NT2/D1 (cell line): ENCODE measurements around the gene CREB5.

Experiments
- DNase-seq: peaks from one replicate; pipeline ENCODE4 v3.0.0-alpha.2; 2011; ENCODE audit warnings: low read depth, low spot score
- H3K27me3 ChIP-seq: 2 replicates; pipeline ENCODE4 v1.6.0; 2011; ENCODE audit warnings: mild to moderate bottlenecking; ENCODE audit not compliant: insufficient read length, insufficient read depth
- H3K36me3 ChIP-seq: 2 replicates; pipeline ENCODE4 v1.6.1; 2011; ENCODE audit warnings: mild to moderate bottlenecking, low read length, mixed read lengths; ENCODE audit not compliant: insufficient read depth, insufficient read length
- H3K4me1 ChIP-seq: 2 replicates; pipeline ENCODE4 v1.5.1; 2011; ENCODE audit not compliant: insufficient read depth, insufficient read length
- H3K4me3 ChIP-seq: 2 replicates; pipeline ENCODE4 v1.5.1; 2011; ENCODE audit warnings: low read depth; ENCODE audit not compliant: insufficient read length
- H3K9ac ChIP-seq: 2 replicates; pipeline ENCODE4 v1.6.0; 2011; ENCODE audit warnings: low read depth; ENCODE audit not compliant: insufficient read length
- H3K9me3 ChIP-seq: 2 replicates; pipeline ENCODE4 v1.5.1; 2011; ENCODE audit warnings: mild to moderate bottlenecking, low read length; ENCODE audit not compliant: insufficient read depth
- SUZ12 ChIP-seq: IDR thresholded peaks from 2 replicates; pipeline ENCODE4 v1.6.1; 2011; ENCODE audit not compliant: insufficient read length, insufficient read depth; ENCODE audit errors: extremely low read depth
- YY1 ChIP-seq: IDR thresholded peaks from 2 replicates; pipeline ENCODE4 v1.6.1; 2011; ENCODE audit not compliant: insufficient read length, insufficient read depth
- ZNF274 ChIP-seq: IDR thresholded peaks from 2 replicates; pipeline ENCODE4 v1.6.1; 2011; ENCODE audit warnings: mild to moderate bottlenecking, low read depth, low read length

The CREB5 gene

DNA sequence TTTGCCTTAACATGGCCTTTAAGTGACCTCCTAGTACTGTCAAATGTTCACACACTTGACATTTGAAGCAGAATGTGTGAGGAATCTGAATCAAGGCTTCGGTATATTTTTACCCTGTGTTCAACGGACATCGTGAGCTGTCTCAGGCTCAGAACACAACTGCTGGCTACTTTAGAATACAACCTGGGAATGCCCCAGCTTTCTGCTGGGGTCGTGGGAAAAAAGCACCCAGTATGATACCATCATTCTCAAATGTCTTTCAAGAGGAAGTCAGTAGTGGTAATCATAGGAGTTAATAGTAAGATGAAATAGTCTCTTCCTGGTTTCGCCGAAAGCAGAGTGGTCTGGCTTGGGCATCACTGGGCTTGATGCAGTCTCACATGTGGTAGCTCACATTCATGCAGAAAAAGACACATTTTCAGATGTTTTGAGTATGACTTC, 67.2 kb downstream of the CREB5 start:
- TF ChIP-seq ZNF274: no peak
- TF ChIP-seq YY1: no peak
- TF ChIP-seq SUZ12: no peak
- DNase-seq: no peak
- H3K9me3 ChIP-seq: no peaks in the 10 kb centered on the region
- no peak overlapping the region for H3K4me3 ChIP-seq
- peaks cover 4% of the 10 kb centered on the region for H3K4me1 ChIP-seq
- no peaks in the 10 kb centered on the region for H3K27me3 ChIP-seq
- no peak overlapping the region for H3K9ac ChIP-seq
- no peaks in the 10 kb centered on the region for H3K36me3 ChIP-seq

DNA sequence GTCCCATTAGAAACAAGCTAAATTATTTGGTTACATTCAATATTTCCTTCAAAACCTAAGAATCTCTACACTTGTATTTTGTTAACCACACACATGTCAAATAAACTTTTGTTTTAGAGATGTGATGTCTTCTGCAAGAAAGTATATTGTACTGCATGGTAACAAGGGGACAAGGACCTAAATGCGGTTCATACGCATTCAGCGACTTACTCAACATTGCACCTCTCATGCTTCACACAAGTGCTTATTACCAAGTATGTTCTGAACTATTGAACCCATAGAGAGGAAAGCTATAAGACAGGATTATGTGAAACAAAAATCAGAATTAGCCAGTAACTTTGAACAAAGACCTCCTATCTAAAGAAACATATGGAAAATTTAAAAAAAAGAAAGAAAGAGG, 68.3 kb downstream of the CREB5 start:
- Histone ChIP-seq H3K36me3 (no peaks in the 10 kb centered on the region), H3K27me3 (no peaks in the 10 kb centered on the region), H3K9ac (no peak overlapping the region), H3K4me3 (no peak overlapping the region), H3K4me1 (peaks cover 4% of the 10 kb centered on the region), H3K9me3 (no peaks in the 10 kb centered on the region)
- TF ChIP-seq ZNF274: no peak
- no peak for TF ChIP-seq SUZ12
- TF ChIP-seq YY1: no peak
- DNase-seq: no peak

DNA sequence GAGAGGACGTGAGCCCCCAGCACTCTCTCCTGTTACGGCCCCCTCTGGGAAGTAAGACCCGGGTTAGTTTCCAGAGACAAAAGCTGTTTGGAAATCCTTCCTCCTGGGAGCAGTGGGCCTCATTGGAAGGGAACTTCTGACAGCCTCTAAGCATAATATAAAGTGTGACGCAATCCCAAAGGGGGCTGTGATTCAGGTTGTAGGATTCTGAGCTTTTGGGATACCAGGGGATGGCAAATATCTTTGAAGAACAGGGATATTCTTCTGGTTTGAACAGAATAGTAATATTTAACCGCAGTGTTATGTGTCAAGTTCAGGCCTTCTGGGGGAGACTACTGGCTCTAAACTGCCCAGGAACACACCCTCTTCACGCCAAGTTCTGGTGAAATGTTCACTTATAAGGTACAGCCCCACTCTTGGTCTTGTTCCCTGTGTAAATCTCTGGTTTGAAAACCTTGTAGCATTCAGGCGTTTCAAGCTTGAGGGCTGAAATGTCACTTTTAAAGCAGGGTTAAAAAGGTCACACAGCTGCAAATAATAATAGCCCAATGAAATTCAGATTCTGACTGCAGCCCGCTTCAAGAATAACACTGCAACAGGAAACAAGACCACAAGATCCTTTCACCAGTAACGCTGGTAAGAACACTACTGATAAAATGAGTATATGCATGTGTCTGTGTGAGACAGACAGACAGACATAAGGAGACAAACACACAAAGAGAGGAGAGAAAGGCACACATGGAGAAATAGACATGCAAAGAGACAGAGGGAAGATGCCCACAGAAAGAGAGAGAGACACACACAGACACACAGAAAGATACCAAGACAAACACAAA, 69.0 kb downstream of the CREB5 start:
- Histone ChIP-seq H3K36me3 (no peaks in the 10 kb centered on the region), H3K4me1 (peaks cover 4% of the 10 kb centered on the region), H3K4me3 (no peak overlapping the region), H3K9ac (no peak overlapping the region), H3K27me3 (no peaks in the 10 kb centered on the region), H3K9me3 (no peaks in the 10 kb centered on the region)
- peak; percentile 8 for DNase-seq
- TF ChIP-seq SUZ12: no peak
- no peak for TF ChIP-seq ZNF274
- TF ChIP-seq YY1: no peak

DNA sequence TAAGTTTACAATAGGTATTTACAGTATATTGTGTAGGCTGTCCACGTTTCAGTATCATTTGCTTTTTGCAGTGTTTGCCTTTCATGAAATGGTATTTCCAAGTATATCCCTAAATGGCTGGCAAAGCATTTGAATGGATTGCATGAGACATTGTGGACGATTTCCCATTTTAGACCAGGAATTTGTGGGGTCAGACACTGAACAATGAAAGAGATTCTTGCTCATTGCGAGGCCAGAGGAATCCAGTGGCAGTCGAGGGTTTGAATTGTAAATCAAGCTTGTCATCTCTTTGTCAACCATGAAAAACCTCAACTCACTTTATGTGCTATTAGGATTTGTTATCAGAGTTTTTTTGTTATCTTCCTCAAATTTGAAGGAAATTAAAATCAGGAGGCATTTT, 70.8 kb downstream of the CREB5 start:
- DNase-seq: peak; percentile 28
- no peak for TF ChIP-seq SUZ12
- TF ChIP-seq YY1: no peak
- H3K9ac ChIP-seq: no peak overlapping the region
- no peaks in the 10 kb centered on the region for H3K9me3 ChIP-seq
- H3K27me3 ChIP-seq: no peaks in the 10 kb centered on the region
- no peak overlapping the region for H3K4me3 ChIP-seq
- H3K4me1 ChIP-seq: peaks cover 4% of the 10 kb centered on the region
- no peaks in the 10 kb centered on the region for H3K36me3 ChIP-seq

DNA sequence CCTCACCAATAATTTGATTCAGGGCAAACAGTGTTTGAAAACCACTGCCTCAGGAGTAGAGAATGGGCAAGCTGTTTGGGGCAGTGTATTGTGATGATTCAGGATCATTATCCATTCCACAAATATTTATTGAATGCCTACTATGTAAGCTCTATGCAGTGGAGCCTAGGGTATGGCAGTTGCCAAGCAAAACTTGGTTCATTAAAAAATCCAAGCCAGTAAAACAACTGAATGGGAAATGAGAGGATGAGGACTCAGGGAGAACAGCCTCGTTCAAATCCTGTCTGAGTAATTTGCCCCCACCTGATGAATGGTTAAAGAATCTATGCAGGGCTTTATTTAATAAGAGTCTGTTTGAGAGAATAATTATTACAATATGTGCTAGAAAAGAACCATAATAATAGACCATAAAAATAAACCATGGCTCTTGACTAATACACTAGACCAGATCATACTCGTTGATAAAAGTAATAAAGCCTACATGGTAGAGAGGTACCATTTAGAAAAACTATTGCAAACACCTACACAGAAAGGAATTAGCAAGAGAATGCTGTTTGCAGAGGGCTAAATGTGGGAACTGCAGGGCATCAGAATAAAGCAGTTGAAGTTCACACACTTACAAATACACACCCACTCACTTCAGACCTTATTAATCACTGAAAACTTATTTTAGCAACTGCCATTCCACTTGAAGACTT, 71.7 kb downstream of the CREB5 start:
- DNase-seq: no peak
- H3K27me3 ChIP-seq: no peaks in the 10 kb centered on the region
- H3K9me3 ChIP-seq: no peaks in the 10 kb centered on the region
- no peaks in the 10 kb centered on the region for H3K36me3 ChIP-seq
- H3K4me3 ChIP-seq: no peak overlapping the region
- H3K9ac ChIP-seq: no peak overlapping the region
- TF ChIP-seq YY1 (no peak), SUZ12 (no peak), ZNF274 (no peak)
- H3K4me1 ChIP-seq: peaks cover 2% of the 10 kb centered on the region

DNA sequence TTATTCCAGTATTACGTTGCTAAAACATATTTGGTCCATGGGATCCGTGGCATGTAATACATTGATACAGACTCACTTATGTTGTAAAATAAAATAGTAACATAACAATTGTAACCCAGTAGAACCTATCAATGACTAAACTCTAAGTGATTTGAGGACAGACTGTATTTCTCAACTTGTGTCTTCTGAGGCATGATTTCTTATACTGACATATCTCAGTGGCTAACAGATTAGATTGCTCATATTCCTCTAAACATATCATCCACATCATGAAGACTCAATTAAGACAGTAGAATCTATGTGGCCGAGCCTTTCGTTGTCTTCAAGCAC, 72.3 kb downstream of the CREB5 start:
- Histone ChIP-seq H3K9me3 (no peaks in the 10 kb centered on the region), H3K36me3 (no peaks in the 10 kb centered on the region), H3K9ac (no peak overlapping the region), H3K27me3 (no peaks in the 10 kb centered on the region), H3K4me3 (no peak overlapping the region), H3K4me1 (peaks cover under 1% of the 10 kb centered on the region)
- TF ChIP-seq SUZ12 (no peak), ZNF274 (no peak), YY1 (no peak)
- no peak for DNase-seq

DNA sequence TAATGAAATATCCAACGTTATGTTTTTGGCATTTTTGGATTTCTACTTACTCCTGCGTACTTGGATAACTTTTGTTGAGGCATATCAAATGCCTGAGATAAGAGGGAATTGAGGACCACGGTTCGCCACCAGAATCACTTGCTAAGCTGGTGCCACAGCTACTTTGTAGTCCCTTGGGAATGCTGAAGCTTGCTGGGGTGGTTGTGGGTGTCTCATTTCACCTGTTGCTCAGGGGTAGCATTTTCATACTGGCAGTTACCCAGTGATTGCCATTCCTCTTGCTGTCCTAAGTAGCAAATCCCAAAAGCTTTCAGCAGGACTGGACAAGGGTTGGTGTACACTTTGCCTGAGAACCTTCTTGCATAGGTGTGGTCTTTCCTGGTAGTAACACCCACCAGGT, 75.2 kb downstream of the CREB5 start:
- Histone ChIP-seq H3K9me3 (no peaks in the 10 kb centered on the region), H3K36me3 (no peaks in the 10 kb centered on the region), H3K9ac (no peak overlapping the region), H3K4me1 (no peaks in the 10 kb centered on the region), H3K27me3 (no peaks in the 10 kb centered on the region), H3K4me3 (no peak overlapping the region)
- TF ChIP-seq SUZ12: no peak
- TF ChIP-seq ZNF274: no peak
- no peak for TF ChIP-seq YY1
- no peak for DNase-seq
